B cell (primary cell): Measurements from ENCODE around the gene SMIM22. TPM values are rescaled to one million over a fixed set of nuclear protein-coding genes. Genes with fewer than 3 reads are reported as not detected.

Experiments
- ATAC-seq: fragments of 200-7000 bp; cut with Tn5 transposase; one replicate; pipeline ENCODE4 v1.10.0; 2021; ENCODE audit warnings: low read depth, mild to moderate bottlenecking, moderate number of reproducible peaks, moderate library complexity
- CTCF ChIA-PET: fragments of 350-600 bp; sonication (Branson Sonifier 250); formaldehyde crosslinking; loops from one replicate; lab custom pipeline; 2021; ENCODE audit warnings: antibody characterized with exemption, inconsistent platforms; lab: Charles Lee
- POLR2A ChIA-PET: fragments of 350-600 bp; sonication (Branson Sonifier 250); formaldehyde crosslinking; loops from one replicate; lab custom pipeline; 2021; ENCODE audit warnings: antibody characterized with exemption; lab: Charles Lee
- DNase-seq: peaks from one replicate; pipeline ENCODE4 v3.0.0; 2013
- H2AFZ ChIP-seq: 2 replicates; pipeline ENCODE4 v1.6.1; 2012; ENCODE audit warnings: mild to moderate bottlenecking, low read depth, low read length; ENCODE audit not compliant: insufficient read depth, poor library complexity, severe bottlenecking
- H3K27ac ChIP-seq, 2 donors: 1 replicate in 1 of 2; 2 replicates in 1 of 2; pipeline ENCODE4 v1.5.1; 2012 to 2013; ENCODE audit warnings: low read length in 2 of 2, mild to moderate bottlenecking in 2 of 2, moderate library complexity in 1 of 2
- H3K27me3 ChIP-seq, 4 experiments: fragments of 200-600 bp in 1 of 4; sonication (generic) in 1 of 4; replicated peaks in 1 of 4; 1 replicate in 2 of 4; 2 replicates in 2 of 4; pipeline versions ENCODE4 v1.6.1 to v1.7.0; 2013 to 2016; ENCODE audit warnings: low read length in 3 of 4, mild to moderate bottlenecking in 2 of 4, mixed read lengths in 1 of 4, moderate library complexity in 1 of 4; ENCODE audit not compliant: insufficient read depth in 4 of 4, control insufficient read depth in 3 of 4; ENCODE audit errors: control extremely low read depth in 1 of 4
- H3K36me3 ChIP-seq, 2 experiments: replicated peaks in 1 of 2; 1 replicate in 1 of 2; 2 replicates in 1 of 2; pipeline versions ENCODE4 v1.6.1 to v1.7.1; 2013; ENCODE audit warnings: low read length in 1 of 2; ENCODE audit not compliant: insufficient read depth in 2 of 2, control insufficient read depth in 1 of 2; ENCODE audit errors: control extremely low read depth in 1 of 2, extremely low read depth in 1 of 2
- H3K4me1 ChIP-seq, 2 donors: fragments of 200-600 bp in 1 of 2; sonication (generic) in 1 of 2; 1 replicate in 1 of 2; 2 replicates in 1 of 2; pipeline versions ENCODE4 v1.5.1 to v1.6.1; 2013 to 2017; ENCODE audit warnings: low read length in 2 of 2; ENCODE audit not compliant: control insufficient read depth in 2 of 2, insufficient read depth in 2 of 2
- H3K4me2 ChIP-seq: replicated peaks from 2 replicates; pipeline ENCODE3; 2012; ENCODE audit warnings: mild to moderate bottlenecking, low read depth, low read length; ENCODE audit not compliant: poor library complexity, severe bottlenecking
- H3K4me3 ChIP-seq, 5 experiments: fragments of 200-600 bp in 1 of 5; sonication (generic) in 1 of 5; 1 replicate in 3 of 5; 2 replicates in 2 of 5; pipeline versions ENCODE4 v1.5.1 to v1.7.0; 2011 to 2016; ENCODE audit warnings: low read length in 4 of 5, mild to moderate bottlenecking in 4 of 5, low read depth in 2 of 5, control low read depth in 1 of 5, moderate library complexity in 1 of 5; ENCODE audit not compliant: insufficient read depth in 1 of 5; ENCODE audit errors: control extremely low read depth in 1 of 5, extremely low read depth in 1 of 5
- H3K79me2 ChIP-seq: fragments of 200-600 bp; sonication (generic); one replicate; pipeline ENCODE4 v1.6.0; 2016; ENCODE audit warnings: low read length; ENCODE audit not compliant: control insufficient read depth, insufficient read depth
- H3K9ac ChIP-seq: fragments of 200-600 bp; sonication (generic); 2 replicates; pipeline ENCODE4 v1.6.1; 2017; ENCODE audit warnings: mild to moderate bottlenecking, low read length, moderate library complexity
- H3K9me3 ChIP-seq, 3 donors: one replicate each; pipeline versions ENCODE4 v1.6.1 to v1.7.1; 2013; ENCODE audit warnings: low read length in 2 of 3; ENCODE audit not compliant: control insufficient read depth in 2 of 3, insufficient read depth in 1 of 3; ENCODE audit errors: control extremely low read depth in 1 of 3
- H4K20me1 ChIP-seq: 2 replicates; pipeline ENCODE4 v1.6.0; 2012; ENCODE audit warnings: mild to moderate bottlenecking, low read length; ENCODE audit not compliant: insufficient read depth, control insufficient read depth, poor library complexity, severe bottlenecking
- H3K27ac Mint-ChIP-seq: one replicate; pipeline ENCODE4 v1.8.0; 2021; ENCODE audit warnings: mixed read lengths
- H3K27me3 Mint-ChIP-seq: one replicate; pipeline ENCODE4 v1.8.0; 2021; ENCODE audit warnings: mixed read lengths
- H3K4me1 Mint-ChIP-seq: one replicate; pipeline ENCODE4 v1.8.0; 2021; ENCODE audit warnings: mixed read lengths
- H3K4me3 Mint-ChIP-seq: one replicate; pipeline ENCODE4 v1.8.0; 2021; ENCODE audit warnings: mixed read lengths
- H3K9me3 Mint-ChIP-seq: one replicate; pipeline ENCODE4 v1.8.0; 2022; ENCODE audit warnings: mixed read lengths; ENCODE audit not compliant: insufficient read depth
- CTCF ChIP-seq: fragments of 200-600 bp; IDR thresholded peaks from one replicate; pipeline ENCODE4 v1.8.0; 2022; ENCODE audit warnings: antibody characterized with exemption, mild to moderate bottlenecking
- EZH2 ChIP-seq: IDR thresholded peaks from 2 replicates; pipeline ENCODE4 v1.6.1; 2012; ENCODE audit warnings: borderline replicate concordance, low read depth, mild to moderate bottlenecking, moderate library complexity, low read length; ENCODE audit not compliant: insufficient read depth, poor library complexity, severe bottlenecking
- WGBS: methylation state at CpG from one replicate; pipeline ENCODE4 v1.1.5; 2013; ENCODE audit warnings: missing lambda C conversion rate; ENCODE audit not compliant: insufficient coverage; 5-methylcytosine and 5-hydroxymethylcytosine counted together
- intact Hi-C: fragments of 100-400 bp; cut with micrococcal nuclease; formaldehyde crosslinking; loops from one replicate; pipeline ENCODE4 v1.10.0; 2022
- polyA plus RNA-seq: library from polyadenylated mRNA; depleted of rRNA; stranded (reverse); fragments of >200 nt; gene quantifications from 2 replicates; pipeline ENCODE4 v1.2.3, GENCODE V29; 2012
- total RNA-seq, 2 donors: library from RNA; stranded (reverse); fragments of 120-200 nt in 1 of 2; gene quantifications; 1 replicate in 1 of 2; 2 replicates in 1 of 2; pipeline versions ENCODE4 v1.2.3 to v1.2.4, GENCODE V29; 2013 to 2022

SMIM22 gene
- total and polyA plus RNA-seq, 2 donors (not counting 1 experiment from before 2014, with no cell fraction given): not detected

GRCh38 chr16:4787627-4788482 lies 7.3 kb upstream of the SMIM22 start, which contains the start of gene SEPTIN12:
TSS of gene SEPTIN12 (minus strand) at chr16:4788345. CDS start at chr16:4787645, 700 bp downstream.
- Histone ChIP-seq H3K4me2 (no peak within 1 kb of the TSS), H3K4me1 (no peaks in the 10 kb centered on the region), H3K27me3 (peaks cover 0 to 6% (median 0%) of the 10 kb centered on the region in 4 experiments), H2AFZ (no peak within 1 kb of the TSS), H3K79me2 (no peaks in the 10 kb centered on the region), H3K9ac (no peak within 1 kb of the TSS), H4K20me1 (no peaks in the 10 kb centered on the region), H3K9me3 (no peaks in the 10 kb centered on the region), H3K4me3 (no peak within 1 kb of the TSS), H3K27ac (no peak within 1 kb of the TSS), H3K36me3 (no peaks in the 10 kb centered on the region)
- ChIA-PET CTCF (interaction anchor here (0.6 kb wide), 1 partner anchor 498 kb away, joined by 3 read pairs; no protein-coding TSS in a partner anchor), POLR2A (no interaction called here)
- 87% methylated on average over 9 of the region's 14 CpGs for WGBS
- Mint-ChIP-seq H3K9me3 (no peaks in the 10 kb centered on the region), H3K4me3 (no peak within 1 kb of the TSS), H3K27me3 (no peaks in the 10 kb centered on the region), H3K4me1 (no peaks in the 10 kb centered on the region), H3K27ac (no peak within 1 kb of the TSS)
- DNase-seq (no peak), ATAC-seq (no peak)
- intact Hi-C loops: no loop called here
- TF ChIP-seq CTCF: no peak
- no peak for TF ChIP-seq EZH2

- H3K27me3 ChIP-seq: peaks cover 0 to 6% (median 0%) of the 10 kb centered on the region in 4 experiments
- no peak overlapping the region for H3K4me3 ChIP-seq
- H3K27ac ChIP-seq: no peak overlapping the region
- CTCF ChIA-PET: no interaction called here
- Mint-ChIP-seq H3K27me3 (no peaks in the 10 kb centered on the region), H3K9me3 (no peaks in the 10 kb centered on the region), H3K4me1 (no peaks in the 10 kb centered on the region), H3K4me3 (no peak overlapping the region), H3K27ac (no peak overlapping the region)
- no peaks in the 10 kb centered on the region for H3K9me3 ChIP-seq
- H3K36me3 ChIP-seq: no peaks in the 10 kb centered on the region
- ATAC-seq: no peak
- no peaks in the 10 kb centered on the region for H3K4me1 ChIP-seq
- H4K20me1 ChIP-seq: no peaks in the 10 kb centered on the region
- no peak overlapping the region for H2AFZ ChIP-seq
- no peak for TF ChIP-seq EZH2
- TF ChIP-seq CTCF: no peak
- no peaks in the 10 kb centered on the region for H3K79me2 ChIP-seq
- POLR2A ChIA-PET: no interaction called here
- H3K9ac ChIP-seq: no peak overlapping the region
- no peak for DNase-seq
- no peak overlapping the region for H3K4me2 ChIP-seq
- WGBS: 87% methylated on average over 2 of the region's 9 CpGs
- intact Hi-C loops: no loop called here
These were observed 6.7 kb upstream of the SMIM22 start for GRCh38 chr16:4788489-4788889.
